SK-N-SH (cell line): ENCODE data around the gene EIF5B. TPM values are rescaled to one million over a fixed set of nuclear protein-coding genes. Genes with fewer than 3 reads are reported as not detected.

Experiments used
- CTCF ChIA-PET: fragments of 300-600, 350-600 bp; formaldehyde crosslinking; extraction: SDS; loops from one replicate; lab custom pipeline; 2021; lab: Yijun Ruan, JAX
- POLR2A ChIA-PET: fragments of 350-600 bp; sonication (Branson Sonifier 250); formaldehyde crosslinking; extraction: SDS; loops from one replicate; lab custom pipeline; 2020; ENCODE audit warnings: antibody characterized with exemption, inconsistent platforms; lab: Yijun Ruan, JAX
- DNase-seq: peaks from one replicate; pipeline ENCODE4 v3.0.0; 2012
- H2AFZ ChIP-seq: fragments of 200-600 bp; sonication (generic); 2 replicates; pipeline ENCODE4 v1.8.1; 2016; ENCODE audit warnings: antibody characterized with exemption, mild to moderate bottlenecking, low read depth
- H3F3A ChIP-seq: fragments of 200-600 bp; sonication (generic); replicated peaks from 2 replicates; pipeline ENCODE3; 2016; ENCODE audit warnings: antibody characterized with exemption, mild to moderate bottlenecking; ENCODE audit not compliant: insufficient read depth
- H3K27ac ChIP-seq, 2 experiments: fragments of 200-500 bp in 1 of 2; fragments of 200-600 bp in 1 of 2; sonication (Bioruptor generic) in 1 of 2; sonication (generic), shearing (Covaris generic) in 1 of 2; 2 replicates each; pipeline versions ENCODE4 v1.5.1 to v1.6.1; 2014 to 2016; ENCODE audit warnings: low read depth in 2 of 2, inconsistent platforms in 1 of 2, low read length in 1 of 2, mild to moderate bottlenecking in 1 of 2, mixed read lengths in 1 of 2
- H3K27me3 ChIP-seq: fragments of 200-600 bp; sonication (generic), shearing (Covaris generic); 2 replicates; pipeline ENCODE4 v1.6.1; 2016; ENCODE audit warnings: mixed run types; ENCODE audit not compliant: insufficient read depth
- H3K36me3 ChIP-seq, 2 experiments: fragments of 200-500 bp in 1 of 2; fragments of 200-600 bp in 1 of 2; sonication (Bioruptor generic) in 1 of 2; sonication (generic) in 1 of 2; replicated peaks in 1 of 2; 2 replicates each; pipeline versions ENCODE3 to v1.5.1; 2014 to 2016; ENCODE audit warnings: low read length in 1 of 2, mild to moderate bottlenecking in 1 of 2; ENCODE audit not compliant: insufficient read depth in 2 of 2, control insufficient read depth in 1 of 2
- H3K4me1 ChIP-seq, 2 experiments: fragments of 200-500 bp in 1 of 2; fragments of 200-600 bp in 1 of 2; sonication (Bioruptor generic) in 1 of 2; sonication (generic), shearing (Covaris generic) in 1 of 2; 2 replicates each; pipeline versions ENCODE4 v1.5.1 to v1.6.1; 2014 to 2016; ENCODE audit warnings: low read depth in 1 of 2, low read length in 1 of 2, mixed run types in 1 of 2; ENCODE audit not compliant: insufficient read depth in 2 of 2, control insufficient read depth in 1 of 2
- H3K4me2 ChIP-seq: fragments of 200-600 bp; sonication (generic), shearing (Covaris generic); 2 replicates; pipeline ENCODE4 v1.6.1; 2017; ENCODE audit warnings: mixed run types
- H3K4me3 ChIP-seq, 2 experiments: fragments of 200-500 bp in 1 of 2; fragments of 200-600 bp in 1 of 2; sonication (Bioruptor generic) in 1 of 2; sonication (generic), shearing (Covaris generic) in 1 of 2; 2 replicates each; pipeline versions ENCODE4 v1.5.1 to v1.8.1; 2014 to 2016; ENCODE audit warnings: low read depth in 2 of 2, inconsistent platforms in 1 of 2, low read length in 1 of 2, mild to moderate bottlenecking in 1 of 2, mixed read lengths in 1 of 2, moderate library complexity in 1 of 2
- H3K79me2 ChIP-seq: fragments of 200-600 bp; sonication (generic); 2 replicates; pipeline ENCODE4 v1.8.1; 2017; ENCODE audit warnings: mild to moderate bottlenecking; ENCODE audit not compliant: insufficient read depth
- H3K9ac ChIP-seq: fragments of 200-600 bp; sonication (generic); 2 replicates; pipeline ENCODE4 v1.6.1; 2017; ENCODE audit warnings: mixed run types
- H3K9me2 ChIP-seq: fragments of 200-600 bp; sonication (generic); 2 replicates; pipeline ENCODE4 v1.6.1; 2017; ENCODE audit warnings: mixed run types
- H3K9me3 ChIP-seq: fragments of 200-600 bp; sonication (generic); 2 replicates; pipeline ENCODE4 v1.6.1; 2017; ENCODE audit warnings: mixed run types, mild to moderate bottlenecking, moderate library complexity
- H4K20me1 ChIP-seq: fragments of 200-600 bp; sonication (generic); 2 replicates; pipeline ENCODE4 v1.6.1; 2017; ENCODE audit warnings: mild to moderate bottlenecking, mixed run types; ENCODE audit not compliant: insufficient read depth
- EZH2phosphoT487 ChIP-seq: fragments of 200-600 bp; sonication (generic); IDR thresholded peaks from 2 replicates; pipeline ENCODE4 v1.6.1; 2017; ENCODE audit warnings: low read depth, mixed run types, mild to moderate bottlenecking, antibody characterized with exemption, moderate library complexity, borderline replicate concordance
- FOSL2 ChIP-seq: IDR thresholded peaks from 2 replicates; pipeline ENCODE4 v1.4.0; 2012; ENCODE audit warnings: low read depth, mild to moderate bottlenecking, moderate library complexity, borderline replicate concordance
- FOXJ3 ChIP-seq: sonication (generic); formaldehyde crosslinking; IDR thresholded peaks from 2 replicates; pipeline ENCODE4 v1.5.1; 2020; ENCODE audit warnings: mild to moderate bottlenecking, missing genetic modification reagents
- FOXM1 ChIP-seq: IDR thresholded peaks from 2 replicates; pipeline ENCODE4 v1.4.0; 2012; ENCODE audit warnings: low read depth, mild to moderate bottlenecking
- GABPA ChIP-seq: IDR thresholded peaks from 2 replicates; pipeline ENCODE4 v1.4.0; 2012; ENCODE audit warnings: low read depth, mild to moderate bottlenecking
- JUND ChIP-seq: IDR thresholded peaks from 2 replicates; pipeline ENCODE4 v1.4.0; 2012
- MEF2A ChIP-seq: IDR thresholded peaks from 2 replicates; pipeline ENCODE4 v1.4.0; 2012; ENCODE audit warnings: low read depth, borderline replicate concordance
- MXI1 ChIP-seq: IDR thresholded peaks from 2 replicates; pipeline ENCODE4 v1.6.1; 2012; ENCODE audit warnings: mild to moderate bottlenecking, low read depth, low read length, improper control_type of control experiment
- NFIC ChIP-seq: IDR thresholded peaks from 2 replicates; pipeline ENCODE4 v1.4.0; 2012; ENCODE audit warnings: borderline replicate concordance
- RAD21 ChIP-seq: IDR thresholded peaks from 2 replicates; pipeline ENCODE4 v1.6.1; 2012; ENCODE audit warnings: mild to moderate bottlenecking, low read length
- SIN3A ChIP-seq: IDR thresholded peaks from 2 replicates; pipeline ENCODE4 v1.6.1; 2012; ENCODE audit warnings: low read depth, mild to moderate bottlenecking, low read length, moderate library complexity, borderline replicate concordance
- SMC3 ChIP-seq: IDR thresholded peaks from 2 replicates; pipeline ENCODE4 v1.6.1; 2012; ENCODE audit warnings: low read depth, low read length, improper control_type of control experiment
- TEAD4 ChIP-seq: IDR thresholded peaks from 2 replicates; pipeline ENCODE4 v1.4.0; 2012; ENCODE audit warnings: mild to moderate bottlenecking, borderline replicate concordance; ENCODE audit not compliant: insufficient read depth
- WGBS: methylation state at CpG from one replicate; pipeline ENCODE4 v1.1.6; 2017; ENCODE audit warnings: low lambda C conversion rate; 5-methylcytosine and 5-hydroxymethylcytosine counted together
- polyA plus RNA-seq, 3 experiments: library from polyadenylated mRNA; depleted of rRNA; stranded (reverse); fragments of >200 nt; gene quantifications; 2 replicates each; pipeline ENCODE4 v1.2.3, GENCODE V29; 2012
- TF ChIP-seq, protein P1 (sequence below): IDR thresholded peaks from 2 replicates; pipeline ENCODE4 v1.6.1; 2012; ENCODE audit warnings: mild to moderate bottlenecking, low read depth, low read length, moderate library complexity
- TF ChIP-seq, protein P2 (sequence below): IDR thresholded peaks from 2 replicates; pipeline ENCODE4 v1.4.0; 2012; ENCODE audit warnings: low read depth
- TF ChIP-seq, protein P3 (sequence below): fragments of 200-600 bp; sonication (generic); IDR thresholded peaks from 2 replicates; pipeline ENCODE4 v1.6.1; 2017; ENCODE audit warnings: antibody characterized with exemption, mild to moderate bottlenecking, moderate library complexity

EIF5B gene
- polyA plus RNA-seq, 1 of the 3 experiments (the other 2 are of a cell fraction) = 9.8 TPM

DNA sequence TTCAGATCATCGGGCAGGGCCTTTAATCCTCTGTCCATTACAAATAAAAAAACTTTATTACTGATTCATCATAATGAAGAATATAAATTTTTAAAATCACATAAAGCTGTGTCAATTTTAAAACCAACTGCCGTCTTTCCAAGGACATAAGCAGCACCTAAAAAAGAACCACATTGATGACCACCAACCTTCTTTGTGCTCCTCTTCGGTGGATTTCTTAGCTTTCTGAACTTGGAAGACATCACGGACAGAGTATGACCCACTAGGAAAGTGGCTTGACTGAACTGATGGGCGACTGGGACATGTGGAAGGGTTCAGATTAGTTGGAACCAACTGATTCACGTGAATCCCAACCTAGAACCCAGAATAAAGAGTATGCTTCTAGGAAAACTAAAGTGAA lies 68.9 kb downstream of the EIF5B start (continued):
- TF ChIP-seq, protein P1, sequence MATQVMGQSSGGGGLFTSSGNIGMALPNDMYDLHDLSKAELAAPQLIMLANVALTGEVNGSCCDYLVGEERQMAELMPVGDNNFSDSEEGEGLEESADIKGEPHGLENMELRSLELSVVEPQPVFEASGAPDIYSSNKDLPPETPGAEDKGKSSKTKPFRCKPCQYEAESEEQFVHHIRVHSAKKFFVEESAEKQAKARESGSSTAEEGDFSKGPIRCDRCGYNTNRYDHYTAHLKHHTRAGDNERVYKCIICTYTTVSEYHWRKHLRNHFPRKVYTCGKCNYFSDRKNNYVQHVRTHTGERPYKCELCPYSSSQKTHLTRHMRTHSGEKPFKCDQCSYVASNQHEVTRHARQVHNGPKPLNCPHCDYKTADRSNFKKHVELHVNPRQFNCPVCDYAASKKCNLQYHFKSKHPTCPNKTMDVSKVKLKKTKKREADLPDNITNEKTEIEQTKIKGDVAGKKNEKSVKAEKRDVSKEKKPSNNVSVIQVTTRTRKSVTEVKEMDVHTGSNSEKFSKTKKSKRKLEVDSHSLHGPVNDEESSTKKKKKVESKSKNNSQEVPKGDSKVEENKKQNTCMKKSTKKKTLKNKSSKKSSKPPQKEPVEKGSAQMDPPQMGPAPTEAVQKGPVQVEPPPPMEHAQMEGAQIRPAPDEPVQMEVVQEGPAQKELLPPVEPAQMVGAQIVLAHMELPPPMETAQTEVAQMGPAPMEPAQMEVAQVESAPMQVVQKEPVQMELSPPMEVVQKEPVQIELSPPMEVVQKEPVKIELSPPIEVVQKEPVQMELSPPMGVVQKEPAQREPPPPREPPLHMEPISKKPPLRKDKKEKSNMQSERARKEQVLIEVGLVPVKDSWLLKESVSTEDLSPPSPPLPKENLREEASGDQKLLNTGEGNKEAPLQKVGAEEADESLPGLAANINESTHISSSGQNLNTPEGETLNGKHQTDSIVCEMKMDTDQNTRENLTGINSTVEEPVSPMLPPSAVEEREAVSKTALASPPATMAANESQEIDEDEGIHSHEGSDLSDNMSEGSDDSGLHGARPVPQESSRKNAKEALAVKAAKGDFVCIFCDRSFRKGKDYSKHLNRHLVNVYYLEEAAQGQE = no peak
- TF ChIP-seq FOXJ3 = no peak
- no peak for TF ChIP-seq MXI1
- no peak for TF ChIP-seq SMC3
- TF ChIP-seq FOSL2 = no peak
- TF ChIP-seq MEF2A = no peak

DNA sequence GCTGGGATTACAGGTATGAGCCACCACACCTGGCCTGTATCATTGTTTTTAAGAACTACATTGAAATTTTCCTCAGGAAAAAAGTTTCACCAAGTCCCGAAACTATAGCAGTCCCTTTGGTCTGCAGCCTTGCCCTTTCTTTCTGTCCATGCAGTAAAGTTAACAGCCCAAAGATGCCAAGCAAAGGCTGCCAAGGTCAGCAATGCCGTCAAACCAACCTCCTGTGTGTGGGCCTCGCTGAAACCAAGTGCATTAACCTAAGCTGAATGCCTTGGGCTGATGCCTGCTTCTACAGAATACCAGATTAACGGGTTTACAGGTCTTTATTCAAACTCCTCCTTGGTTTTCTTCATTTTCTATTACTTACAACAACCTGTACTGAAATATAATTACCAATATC lies 73.1 kb downstream of the EIF5B start:
- no peak overlapping the region for H3K9ac ChIP-seq
- no peaks in the 10 kb centered on the region for H3K79me2 ChIP-seq
- no peak overlapping the region for H3K4me3 ChIP-seq
- no peak overlapping the region for H2AFZ ChIP-seq
- 98% methylated on average over 4 of the region's 4 CpGs for WGBS
- no peak overlapping the region for H3K4me2 ChIP-seq
- H4K20me1 ChIP-seq = no peaks in the 10 kb centered on the region
- POLR2A ChIA-PET = no interaction called here
- H3K27ac ChIP-seq = no peak overlapping the region
- no peak for DNase-seq
- H3F3A ChIP-seq = peaks cover 14% of the 10 kb centered on the region
- no peaks in the 10 kb centered on the region for H3K9me3 ChIP-seq
- peaks cover 57 to 71% of the 10 kb centered on the region in 2 experiments for H3K36me3 ChIP-seq
- H3K27me3 ChIP-seq = no peaks in the 10 kb centered on the region
- H3K9me2 ChIP-seq = no peaks in the 10 kb centered on the region
- peaks cover 0 to 2% of the 10 kb centered on the region in 2 experiments; a peak in 1 of 4 replicates for H3K4me1 ChIP-seq
- CTCF ChIA-PET = interaction anchor here (1.1 to 1.9 kb wide), 3 partner anchors 10 to 74 kb away, joined by 4 read pairs; partner anchors contain the start of genes EIF5B and TXNDC9
- TF ChIP-seq NFIC (no peak), TEAD4 (no peak), FOXM1 (no peak), SIN3A (no peak), EZH2phosphoT487 (no peak), RAD21 (no peak), JUND (no peak), GABPA (no peak)
- TF ChIP-seq, protein P2, sequence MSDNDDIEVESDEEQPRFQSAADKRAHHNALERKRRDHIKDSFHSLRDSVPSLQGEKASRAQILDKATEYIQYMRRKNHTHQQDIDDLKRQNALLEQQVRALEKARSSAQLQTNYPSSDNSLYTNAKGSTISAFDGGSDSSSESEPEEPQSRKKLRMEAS = no peak
- TF ChIP-seq, protein P3, sequence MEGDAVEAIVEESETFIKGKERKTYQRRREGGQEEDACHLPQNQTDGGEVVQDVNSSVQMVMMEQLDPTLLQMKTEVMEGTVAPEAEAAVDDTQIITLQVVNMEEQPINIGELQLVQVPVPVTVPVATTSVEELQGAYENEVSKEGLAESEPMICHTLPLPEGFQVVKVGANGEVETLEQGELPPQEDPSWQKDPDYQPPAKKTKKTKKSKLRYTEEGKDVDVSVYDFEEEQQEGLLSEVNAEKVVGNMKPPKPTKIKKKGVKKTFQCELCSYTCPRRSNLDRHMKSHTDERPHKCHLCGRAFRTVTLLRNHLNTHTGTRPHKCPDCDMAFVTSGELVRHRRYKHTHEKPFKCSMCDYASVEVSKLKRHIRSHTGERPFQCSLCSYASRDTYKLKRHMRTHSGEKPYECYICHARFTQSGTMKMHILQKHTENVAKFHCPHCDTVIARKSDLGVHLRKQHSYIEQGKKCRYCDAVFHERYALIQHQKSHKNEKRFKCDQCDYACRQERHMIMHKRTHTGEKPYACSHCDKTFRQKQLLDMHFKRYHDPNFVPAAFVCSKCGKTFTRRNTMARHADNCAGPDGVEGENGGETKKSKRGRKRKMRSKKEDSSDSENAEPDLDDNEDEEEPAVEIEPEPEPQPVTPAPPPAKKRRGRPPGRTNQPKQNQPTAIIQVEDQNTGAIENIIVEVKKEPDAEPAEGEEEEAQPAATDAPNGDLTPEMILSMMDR = no peak
- TF ChIP-seq, all 33 proteins: peak for 0
